ENCODE measurements around the gene TFF3. TPM values are rescaled to one million over a fixed set of nuclear protein-coding genes. Genes with fewer than 3 reads are reported as not detected.

Gene TFF3
- total and polyA plus RNA-seq, 2 experiments from 2014 or later: 1.2 to 3.3 TPM

DNA sequence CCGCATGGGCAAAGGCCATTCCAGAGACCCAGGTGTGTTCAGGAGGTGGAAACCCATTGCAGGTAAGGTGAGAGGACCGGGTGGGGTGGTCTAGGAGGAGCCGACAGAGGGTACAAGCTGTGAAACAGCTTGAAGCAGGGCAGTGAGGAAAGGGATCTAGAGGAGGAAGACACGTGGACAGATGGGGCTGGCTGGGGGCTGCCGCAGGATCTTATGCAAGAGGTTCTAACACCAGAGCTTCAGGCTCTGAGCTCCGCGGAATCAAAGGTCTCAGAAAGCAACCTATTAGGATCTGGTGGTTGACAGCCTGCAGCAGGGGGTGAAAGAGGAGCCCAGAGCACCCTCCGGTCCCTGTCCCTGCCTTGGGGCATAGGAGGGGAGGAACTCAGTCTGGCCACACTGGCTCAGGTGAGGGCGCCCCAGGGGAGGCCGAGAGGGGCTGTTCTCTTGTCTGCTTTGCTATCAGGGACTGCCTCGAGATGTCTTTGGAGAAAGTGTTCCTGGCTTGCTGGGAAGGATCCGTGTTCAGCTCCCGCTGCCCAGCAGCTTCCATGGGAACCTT lies 49.2 kb upstream of the TFF3 start:
- H3K9me3 Mint-ChIP-seq: peaks cover 10% of the 10 kb centered on the region
- peaks cover 9% of the 10 kb centered on the region for H3K4me1 Mint-ChIP-seq
- Histone ChIP-seq H3K9me2 (ENCODE audit: insufficient read depth) (no peaks in the 10 kb centered on the region), H3K4me3 (no peak overlapping the region), H4K20me1 (replicated peaks; ENCODE audit: insufficient read depth) (no peaks in the 10 kb centered on the region), H3K27ac (ENCODE audit: low read depth) (no peak overlapping the region), H3K27me3 (ENCODE audit: insufficient read depth) (no peaks in the 10 kb centered on the region), H3K36me3 (ENCODE audit: insufficient read depth) (no peaks in the 10 kb centered on the region), H3K4me1 (ENCODE audit: insufficient read depth) (no peaks in the 10 kb centered on the region), H3K4me2 (no peak overlapping the region), H2AFZ (no peak overlapping the region), H3F3A (replicated peaks; ENCODE audit: low read depth) (no peaks in the 10 kb centered on the region), H3K79me2 (replicated peaks; ENCODE audit: insufficient read depth) (no peaks in the 10 kb centered on the region)
- TF ChIP-seq NANOG (IDR thresholded peaks at IDR 0.05; ENCODE audit: borderline replicate concordance) (no peak), JUNB (IDR thresholded peaks at IDR 0.05; ENCODE audit: unreplicated experiment) (no peak), EZH2 (IDR thresholded peaks at IDR 0.05; ENCODE audit: low read depth, unreplicated experiment) (no peak), EZH2phosphoT487 (IDR thresholded peaks at IDR 0.05; ENCODE audit: unreplicated experiment) (no peak), ZNF331 (CRISPR knock-in tag; IDR thresholded peaks at IDR 0.05; ENCODE audit: low read depth) (no peak), CREB1 (CRISPR knock-in tag; IDR thresholded peaks at IDR 0.05; ENCODE audit: low read depth) (no peak), ZNF114 (CRISPR knock-in tag; IDR thresholded peaks at IDR 0.05) (no peak), POLR2AphosphoS5 (IDR thresholded peaks at IDR 0.05; ENCODE audit: low read depth) (no peak), STAT1 (IDR thresholded peaks at IDR 0.05; ENCODE audit: unreplicated experiment) (no peak)
- TF ChIP-seq, protein P1, sequence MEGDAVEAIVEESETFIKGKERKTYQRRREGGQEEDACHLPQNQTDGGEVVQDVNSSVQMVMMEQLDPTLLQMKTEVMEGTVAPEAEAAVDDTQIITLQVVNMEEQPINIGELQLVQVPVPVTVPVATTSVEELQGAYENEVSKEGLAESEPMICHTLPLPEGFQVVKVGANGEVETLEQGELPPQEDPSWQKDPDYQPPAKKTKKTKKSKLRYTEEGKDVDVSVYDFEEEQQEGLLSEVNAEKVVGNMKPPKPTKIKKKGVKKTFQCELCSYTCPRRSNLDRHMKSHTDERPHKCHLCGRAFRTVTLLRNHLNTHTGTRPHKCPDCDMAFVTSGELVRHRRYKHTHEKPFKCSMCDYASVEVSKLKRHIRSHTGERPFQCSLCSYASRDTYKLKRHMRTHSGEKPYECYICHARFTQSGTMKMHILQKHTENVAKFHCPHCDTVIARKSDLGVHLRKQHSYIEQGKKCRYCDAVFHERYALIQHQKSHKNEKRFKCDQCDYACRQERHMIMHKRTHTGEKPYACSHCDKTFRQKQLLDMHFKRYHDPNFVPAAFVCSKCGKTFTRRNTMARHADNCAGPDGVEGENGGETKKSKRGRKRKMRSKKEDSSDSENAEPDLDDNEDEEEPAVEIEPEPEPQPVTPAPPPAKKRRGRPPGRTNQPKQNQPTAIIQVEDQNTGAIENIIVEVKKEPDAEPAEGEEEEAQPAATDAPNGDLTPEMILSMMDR (conservative IDR thresholded peaks at IDR 0.05; ENCODE audit: low read depth in 2 of 2): no peak
- TF ChIP-seq, protein P2, sequence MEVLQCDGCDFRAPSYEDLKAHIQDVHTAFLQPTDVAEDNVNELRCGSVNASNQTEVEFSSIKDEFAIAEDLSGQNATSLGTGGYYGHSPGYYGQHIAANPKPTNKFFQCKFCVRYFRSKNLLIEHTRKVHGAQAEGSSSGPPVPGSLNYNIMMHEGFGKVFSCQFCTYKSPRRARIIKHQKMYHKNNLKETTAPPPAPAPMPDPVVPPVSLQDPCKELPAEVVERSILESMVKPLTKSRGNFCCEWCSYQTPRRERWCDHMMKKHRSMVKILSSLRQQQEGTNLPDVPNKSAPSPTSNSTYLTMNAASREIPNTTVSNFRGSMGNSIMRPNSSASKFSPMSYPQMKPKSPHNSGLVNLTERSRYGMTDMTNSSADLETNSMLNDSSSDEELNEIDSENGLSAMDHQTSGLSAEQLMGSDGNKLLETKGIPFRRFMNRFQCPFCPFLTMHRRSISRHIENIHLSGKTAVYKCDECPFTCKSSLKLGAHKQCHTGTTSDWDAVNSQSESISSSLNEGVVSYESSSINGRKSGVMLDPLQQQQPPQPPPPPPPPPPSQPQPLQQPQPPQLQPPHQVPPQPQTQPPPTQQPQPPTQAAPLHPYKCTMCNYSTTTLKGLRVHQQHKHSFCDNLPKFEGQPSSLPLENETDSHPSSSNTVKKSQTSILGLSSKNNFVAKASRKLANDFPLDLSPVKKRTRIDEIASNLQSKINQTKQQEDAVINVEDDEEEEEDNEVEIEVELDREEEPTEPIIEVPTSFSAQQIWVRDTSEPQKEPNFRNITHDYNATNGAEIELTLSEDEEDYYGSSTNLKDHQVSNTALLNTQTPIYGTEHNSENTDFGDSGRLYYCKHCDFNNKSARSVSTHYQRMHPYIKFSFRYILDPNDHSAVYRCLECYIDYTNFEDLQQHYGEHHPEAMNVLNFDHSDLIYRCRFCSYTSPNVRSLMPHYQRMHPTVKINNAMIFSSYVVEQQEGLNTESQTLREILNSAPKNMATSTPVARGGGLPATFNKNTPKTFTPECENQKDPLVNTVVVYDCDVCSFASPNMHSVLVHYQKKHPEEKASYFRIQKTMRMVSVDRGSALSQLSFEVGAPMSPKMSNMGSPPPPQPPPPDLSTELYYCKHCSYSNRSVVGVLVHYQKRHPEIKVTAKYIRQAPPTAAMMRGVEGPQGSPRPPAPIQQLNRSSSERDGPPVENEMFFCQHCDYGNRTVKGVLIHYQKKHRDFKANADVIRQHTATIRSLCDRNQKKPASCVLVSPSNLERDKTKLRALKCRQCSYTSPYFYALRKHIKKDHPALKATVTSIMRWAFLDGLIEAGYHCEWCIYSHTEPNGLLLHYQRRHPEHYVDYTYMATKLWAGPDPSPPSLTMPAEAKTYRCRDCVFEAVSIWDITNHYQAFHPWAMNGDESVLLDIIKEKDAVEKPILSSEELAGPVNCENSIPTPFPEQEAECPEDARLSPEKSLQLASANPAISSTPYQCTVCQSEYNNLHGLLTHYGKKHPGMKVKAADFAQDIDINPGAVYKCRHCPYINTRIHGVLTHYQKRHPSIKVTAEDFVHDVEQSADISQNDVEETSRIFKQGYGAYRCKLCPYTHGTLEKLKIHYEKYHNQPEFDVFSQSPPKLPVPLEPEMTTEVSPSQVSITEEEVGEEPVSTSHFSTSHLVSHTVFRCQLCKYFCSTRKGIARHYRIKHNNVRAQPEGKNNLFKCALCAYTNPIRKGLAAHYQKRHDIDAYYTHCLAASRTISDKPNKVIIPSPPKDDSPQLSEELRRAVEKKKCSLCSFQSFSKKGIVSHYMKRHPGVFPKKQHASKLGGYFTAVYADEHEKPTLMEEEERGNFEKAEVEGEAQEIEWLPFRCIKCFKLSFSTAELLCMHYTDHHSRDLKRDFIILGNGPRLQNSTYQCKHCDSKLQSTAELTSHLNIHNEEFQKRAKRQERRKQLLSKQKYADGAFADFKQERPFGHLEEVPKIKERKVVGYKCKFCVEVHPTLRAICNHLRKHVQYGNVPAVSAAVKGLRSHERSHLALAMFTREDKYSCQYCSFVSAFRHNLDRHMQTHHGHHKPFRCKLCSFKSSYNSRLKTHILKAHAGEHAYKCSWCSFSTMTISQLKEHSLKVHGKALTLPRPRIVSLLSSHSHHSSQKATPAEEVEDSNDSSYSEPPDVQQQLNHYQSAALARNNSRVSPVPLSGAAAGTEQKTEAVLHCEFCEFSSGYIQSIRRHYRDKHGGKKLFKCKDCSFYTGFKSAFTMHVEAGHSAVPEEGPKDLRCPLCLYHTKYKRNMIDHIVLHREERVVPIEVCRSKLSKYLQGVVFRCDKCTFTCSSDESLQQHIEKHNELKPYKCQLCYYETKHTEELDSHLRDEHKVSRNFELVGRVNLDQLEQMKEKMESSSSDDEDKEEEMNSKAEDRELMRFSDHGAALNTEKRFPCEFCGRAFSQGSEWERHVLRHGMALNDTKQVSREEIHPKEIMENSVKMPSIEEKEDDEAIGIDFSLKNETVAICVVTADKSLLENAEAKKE (CRISPR knock-in tag; IDR thresholded peaks at IDR 0.05): no peak
- TF ChIP-seq, protein P3, sequence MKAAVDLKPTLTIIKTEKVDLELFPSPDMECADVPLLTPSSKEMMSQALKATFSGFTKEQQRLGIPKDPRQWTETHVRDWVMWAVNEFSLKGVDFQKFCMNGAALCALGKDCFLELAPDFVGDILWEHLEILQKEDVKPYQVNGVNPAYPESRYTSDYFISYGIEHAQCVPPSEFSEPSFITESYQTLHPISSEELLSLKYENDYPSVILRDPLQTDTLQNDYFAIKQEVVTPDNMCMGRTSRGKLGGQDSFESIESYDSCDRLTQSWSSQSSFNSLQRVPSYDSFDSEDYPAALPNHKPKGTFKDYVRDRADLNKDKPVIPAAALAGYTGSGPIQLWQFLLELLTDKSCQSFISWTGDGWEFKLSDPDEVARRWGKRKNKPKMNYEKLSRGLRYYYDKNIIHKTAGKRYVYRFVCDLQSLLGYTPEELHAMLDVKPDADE (IDR thresholded peaks at IDR 0.05): no peak
- TF ChIP-seq, protein P4, sequence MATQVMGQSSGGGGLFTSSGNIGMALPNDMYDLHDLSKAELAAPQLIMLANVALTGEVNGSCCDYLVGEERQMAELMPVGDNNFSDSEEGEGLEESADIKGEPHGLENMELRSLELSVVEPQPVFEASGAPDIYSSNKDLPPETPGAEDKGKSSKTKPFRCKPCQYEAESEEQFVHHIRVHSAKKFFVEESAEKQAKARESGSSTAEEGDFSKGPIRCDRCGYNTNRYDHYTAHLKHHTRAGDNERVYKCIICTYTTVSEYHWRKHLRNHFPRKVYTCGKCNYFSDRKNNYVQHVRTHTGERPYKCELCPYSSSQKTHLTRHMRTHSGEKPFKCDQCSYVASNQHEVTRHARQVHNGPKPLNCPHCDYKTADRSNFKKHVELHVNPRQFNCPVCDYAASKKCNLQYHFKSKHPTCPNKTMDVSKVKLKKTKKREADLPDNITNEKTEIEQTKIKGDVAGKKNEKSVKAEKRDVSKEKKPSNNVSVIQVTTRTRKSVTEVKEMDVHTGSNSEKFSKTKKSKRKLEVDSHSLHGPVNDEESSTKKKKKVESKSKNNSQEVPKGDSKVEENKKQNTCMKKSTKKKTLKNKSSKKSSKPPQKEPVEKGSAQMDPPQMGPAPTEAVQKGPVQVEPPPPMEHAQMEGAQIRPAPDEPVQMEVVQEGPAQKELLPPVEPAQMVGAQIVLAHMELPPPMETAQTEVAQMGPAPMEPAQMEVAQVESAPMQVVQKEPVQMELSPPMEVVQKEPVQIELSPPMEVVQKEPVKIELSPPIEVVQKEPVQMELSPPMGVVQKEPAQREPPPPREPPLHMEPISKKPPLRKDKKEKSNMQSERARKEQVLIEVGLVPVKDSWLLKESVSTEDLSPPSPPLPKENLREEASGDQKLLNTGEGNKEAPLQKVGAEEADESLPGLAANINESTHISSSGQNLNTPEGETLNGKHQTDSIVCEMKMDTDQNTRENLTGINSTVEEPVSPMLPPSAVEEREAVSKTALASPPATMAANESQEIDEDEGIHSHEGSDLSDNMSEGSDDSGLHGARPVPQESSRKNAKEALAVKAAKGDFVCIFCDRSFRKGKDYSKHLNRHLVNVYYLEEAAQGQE (IDR thresholded peaks at IDR 0.05; ENCODE audit: unreplicated experiment): no peak
- peaks cover 7% of the 10 kb centered on the region for H3K27me3 Mint-ChIP-seq (ENCODE audit: insufficient read depth, low read depth, poor library complexity)
- ATAC-seq (no peak), DNase-seq (ENCODE audit: low spot score) (no peak)
- H3K27ac Mint-ChIP-seq: no peak overlapping the region
- no peak overlapping the region for H3K4me3 Mint-ChIP-seq
- H3K36me3 Mint-ChIP-seq (ENCODE audit: low read depth): peaks cover 6% of the 10 kb centered on the region

Measured in GM23338 (cell line).